Hepatocyte (in vitro differentiated cells): ENCODE measurements around the gene TTLL5. TPM values are rescaled to one million over a fixed set of nuclear protein-coding genes. Genes with fewer than 3 reads are reported as not detected.

Experiments
- DNase-seq: peaks from one replicate; pipeline ENCODE4 v3.0.0-alpha.2; 2016; ENCODE audit warnings: low spot score
- H2AFZ ChIP-seq: fragments of 200-600 bp; sonication (generic); 2 replicates; pipeline ENCODE4 v1.6.0; 2016; ENCODE audit warnings: antibody characterized with exemption, mild to moderate bottlenecking
- H3K27ac ChIP-seq: fragments of 200-600 bp; sonication (generic); 2 replicates; pipeline ENCODE4 v1.5.1; 2016; ENCODE audit warnings: mild to moderate bottlenecking
- H3K27me3 ChIP-seq: fragments of 200-600 bp; sonication (generic); 2 replicates; pipeline ENCODE4 v1.6.1; 2016
- H3K36me3 ChIP-seq: fragments of 200-600 bp; sonication (generic); replicated peaks from 2 replicates; pipeline ENCODE4 v1.5.1; 2016; ENCODE audit warnings: low read depth; ENCODE audit not compliant: insufficient read depth
- H3K4me1 ChIP-seq: fragments of 200-600 bp; sonication (generic); 2 replicates; pipeline ENCODE4 v1.5.1; 2016; ENCODE audit warnings: mild to moderate bottlenecking, moderate library complexity; ENCODE audit not compliant: insufficient read depth
- H3K4me2 ChIP-seq: fragments of 200-600 bp; sonication (generic); 2 replicates; pipeline ENCODE4 v1.6.0; 2016
- H3K4me3 ChIP-seq: fragments of 200-600 bp; sonication (generic); 2 replicates; pipeline ENCODE4 v1.5.1; 2016; ENCODE audit warnings: mild to moderate bottlenecking
- H3K79me2 ChIP-seq: fragments of 200-600 bp; sonication (generic); 2 replicates; pipeline ENCODE4 v1.6.0; 2017; ENCODE audit warnings: mild to moderate bottlenecking
- H3K9me2 ChIP-seq: fragments of 200-600 bp; sonication (generic); replicated peaks from 2 replicates; pipeline ENCODE4 v1.6.0; 2017; ENCODE audit warnings: mild to moderate bottlenecking; ENCODE audit not compliant: insufficient read depth
- H3K9me3 ChIP-seq: fragments of 200-600 bp; sonication (generic); 2 replicates; pipeline ENCODE4 v1.5.1; 2016; ENCODE audit warnings: low read depth, mild to moderate bottlenecking
- H4K20me1 ChIP-seq: fragments of 200-600 bp; sonication (generic); 2 replicates; pipeline ENCODE4 v1.6.0; 2016; ENCODE audit warnings: mild to moderate bottlenecking; ENCODE audit not compliant: insufficient read depth, poor library complexity, severe bottlenecking
- CTCF ChIP-seq: fragments of 200-600 bp; sonication (generic); IDR thresholded peaks from 2 replicates; pipeline ENCODE4 v1.5.1; 2016; ENCODE audit warnings: antibody characterized with exemption, mild to moderate bottlenecking; ENCODE audit not compliant: poor library complexity
- EZH2 ChIP-seq: fragments of 200-600 bp; sonication (generic); IDR thresholded peaks from 2 replicates; pipeline ENCODE4 v1.6.1; 2016; ENCODE audit warnings: antibody characterized with exemption, mild to moderate bottlenecking, borderline replicate concordance
- EZH2phosphoT487 ChIP-seq: fragments of 200-600 bp; sonication (generic); IDR thresholded peaks from one replicate; pipeline ENCODE4 v1.6.1; 2018; ENCODE audit warnings: antibody characterized with exemption, mild to moderate bottlenecking, low read depth, moderate library complexity; ENCODE audit not compliant: unreplicated experiment, severe bottlenecking
- WGBS: methylation state at CpG from one replicate; pipeline ENCODE4 v1.1.6; 2016; ENCODE audit warnings: low lambda C conversion rate; ENCODE audit errors: missing lambda C conversion rate; 5-methylcytosine and 5-hydroxymethylcytosine counted together
- polyA plus RNA-seq: library from polyadenylated mRNA; unstranded; fragments of >200 nt; fragmentation: Nextera tagmentation; extraction: Ambion mirVana; gene quantifications from 2 replicates; pipeline ENCODE4 v1.2.1, GENCODE V29; 2016
- total RNA-seq: library from RNA; depleted of rRNA; stranded (reverse); fragments of >200 nt; gene quantifications from 2 replicates; pipeline ENCODE4 v1.2.3, GENCODE V29; 2014

The TTLL5 gene
- total and polyA plus RNA-seq, 2 experiments from 2014 or later = 8.9 to 11.1 TPM

DNA sequence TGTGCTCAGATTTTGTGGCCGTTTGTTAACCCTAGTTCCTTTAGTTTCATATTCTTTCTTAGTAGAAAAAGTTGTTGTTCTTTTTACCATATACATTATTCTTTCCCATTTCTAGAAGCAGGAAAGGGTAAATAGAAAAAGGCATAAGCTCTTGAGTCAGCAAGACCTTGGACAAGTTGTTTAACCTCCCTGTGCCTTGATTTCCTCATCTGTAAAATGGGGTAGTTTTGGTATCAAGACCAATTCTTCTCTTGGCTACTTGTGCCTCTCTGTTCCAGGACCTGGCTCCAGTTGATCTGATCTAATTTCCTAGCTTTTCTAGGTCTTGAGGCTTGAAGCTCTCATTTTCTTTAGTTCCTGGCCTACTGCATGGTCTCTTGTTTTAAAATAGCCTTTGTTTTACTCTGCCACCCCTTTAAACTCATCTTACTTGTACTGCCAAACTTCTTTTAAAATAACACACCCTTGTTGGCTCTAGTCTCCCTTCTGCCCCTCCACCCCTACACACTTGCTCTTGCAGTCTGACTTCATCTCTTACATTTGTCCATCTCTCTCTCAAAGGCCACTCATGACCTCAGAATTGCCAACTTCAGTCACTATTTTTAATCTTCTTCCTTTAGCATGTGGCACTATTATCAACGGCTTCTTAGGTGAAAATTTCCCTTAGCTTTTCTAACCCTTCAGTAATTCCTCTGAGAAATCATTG, 143.7 kb downstream of the TTLL5 start:
- no peaks in the 10 kb centered on the region for H3K27me3 ChIP-seq
- H3K36me3 ChIP-seq = no peaks in the 10 kb centered on the region
- TF ChIP-seq EZH2 (no peak), EZH2phosphoT487 (no peak), CTCF (no peak)
- H3K27ac ChIP-seq = no peak overlapping the region
- no peaks in the 10 kb centered on the region for H3K9me3 ChIP-seq
- H2AFZ ChIP-seq = no peak overlapping the region
- H3K4me2 ChIP-seq = no peak overlapping the region
- DNase-seq = no peak
- no peaks in the 10 kb centered on the region for H3K9me2 ChIP-seq
- H3K4me3 ChIP-seq = no peak overlapping the region
- peaks cover 5% of the 10 kb centered on the region for H3K4me1 ChIP-seq
- WGBS = 88% methylated on average over 2 of the region's 2 CpGs
- H3K79me2 ChIP-seq = no peaks in the 10 kb centered on the region
- no peaks in the 10 kb centered on the region for H4K20me1 ChIP-seq

DNA sequence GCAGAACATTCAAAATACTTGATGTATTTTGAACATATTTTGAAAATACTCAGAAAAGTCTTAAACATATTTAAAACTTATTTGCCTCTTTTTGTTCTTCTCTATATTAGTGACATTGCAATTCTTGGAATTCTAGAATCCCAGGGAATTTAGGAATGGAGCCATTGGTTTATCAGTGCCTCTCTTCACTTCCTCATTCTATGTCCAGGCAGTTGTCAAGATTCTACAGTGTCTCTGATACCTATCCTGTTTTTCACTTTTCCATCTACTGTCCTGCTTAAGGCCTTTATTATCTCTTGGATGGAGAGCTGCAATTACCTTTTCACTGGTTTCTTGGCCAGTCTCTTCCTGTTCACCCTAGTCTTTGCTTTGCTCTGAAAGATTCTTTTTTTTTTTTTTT, 144.6 kb downstream of the TTLL5 start:
- Histone ChIP-seq H3K27me3 (no peaks in the 10 kb centered on the region), H3K4me3 (no peak overlapping the region), H2AFZ (no peak overlapping the region), H3K79me2 (no peaks in the 10 kb centered on the region), H3K9me2 (no peaks in the 10 kb centered on the region), H4K20me1 (no peaks in the 10 kb centered on the region), H3K9me3 (no peaks in the 10 kb centered on the region), H3K36me3 (no peaks in the 10 kb centered on the region), H3K4me2 (no peak overlapping the region), H3K27ac (no peak overlapping the region), H3K4me1 (peaks cover 5% of the 10 kb centered on the region)
- no peak for DNase-seq
- TF ChIP-seq EZH2 = no peak
- TF ChIP-seq CTCF = no peak
- TF ChIP-seq EZH2phosphoT487 = no peak

GRCh38 chr14:75806352-75806832, 145.3 kb downstream of the TTLL5 start:
- H3K9me2 ChIP-seq = no peaks in the 10 kb centered on the region
- 73% methylated on average over 2 of the region's 2 CpGs for WGBS
- no peak overlapping the region for H3K4me3 ChIP-seq
- no peaks in the 10 kb centered on the region for H3K27me3 ChIP-seq
- no peaks in the 10 kb centered on the region for H3K36me3 ChIP-seq
- TF ChIP-seq EZH2 = no peak
- TF ChIP-seq EZH2phosphoT487 = no peak
- TF ChIP-seq CTCF = no peak
- no peak overlapping the region for H3K27ac ChIP-seq
- peaks cover 5% of the 10 kb centered on the region for H3K4me1 ChIP-seq
- no peak overlapping the region for H2AFZ ChIP-seq
- H3K79me2 ChIP-seq = no peaks in the 10 kb centered on the region
- H3K9me3 ChIP-seq = no peaks in the 10 kb centered on the region
- no peak overlapping the region for H3K4me2 ChIP-seq
- no peaks in the 10 kb centered on the region for H4K20me1 ChIP-seq
- no peak for DNase-seq
